ENCODE results near the gene NMRK2. TPM values are rescaled to one million over a fixed set of nuclear protein-coding genes. Genes with fewer than 3 reads are reported as not detected.

Gene NMRK2
- total and polyA plus RNA-seq, 2 donors (not counting 1 experiment from before 2014, with no cell fraction given): not detected

DNA sequence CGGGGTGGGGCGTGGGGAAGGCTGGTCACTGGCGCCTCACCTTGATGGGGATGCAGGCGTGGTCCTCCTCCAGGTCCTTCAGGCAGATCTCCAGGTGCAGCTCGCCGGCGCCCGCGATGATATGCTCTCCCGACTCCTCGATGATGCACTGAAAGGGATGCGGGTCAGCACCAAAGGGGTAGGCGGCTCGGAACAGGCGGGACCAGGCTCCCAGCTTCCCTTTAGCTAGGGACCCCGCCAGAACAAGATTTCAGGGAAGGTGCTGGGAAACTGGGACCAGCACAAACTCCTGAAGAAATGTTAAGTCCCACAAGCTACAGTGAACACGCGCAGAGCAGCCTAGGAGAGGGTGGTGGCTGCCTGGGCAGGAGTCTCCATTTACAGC is 46.4 kb downstream of the NMRK2 start:
- Histone ChIP-seq H3K4me3 (ENCODE audit: control extremely low read depth in 1 of 5, extremely low read depth in 1 of 5, insufficient read depth in 1 of 5, low read depth in 2 of 5, low read length in 4 of 5) (no peak overlapping the region), H3K36me3 (replicated peaks in 1 of 2; ENCODE audit: control extremely low read depth in 1 of 2, control insufficient read depth in 1 of 2, extremely low read depth in 1 of 2, insufficient read depth in 2 of 2, low read length in 1 of 2) (peaks cover 3 to 90% of the 10 kb centered on the region in 2 experiments), H3K9me3 (ENCODE audit: control extremely low read depth in 1 of 3, control insufficient read depth in 2 of 3, insufficient read depth in 1 of 3, low read length in 2 of 3) (peaks cover 0 to 4% (median 0%) of the 10 kb centered on the region in 3 donors), H3K27ac (ENCODE audit: low read length in 2 of 2) (no peak overlapping the region), H2AFZ (ENCODE audit: insufficient read depth, low read depth, low read length, poor library complexity, severe bottlenecking) (no peak overlapping the region), H3K9ac (ENCODE audit: low read length) (no peak overlapping the region), H3K4me2 (replicated peaks; ENCODE audit: low read depth, low read length, poor library complexity, severe bottlenecking) (no peak overlapping the region), H4K20me1 (ENCODE audit: control insufficient read depth, insufficient read depth, low read length, poor library complexity, severe bottlenecking) (peaks cover 94% of the 10 kb centered on the region), H3K27me3 (replicated peaks in 1 of 4; ENCODE audit: control extremely low read depth in 1 of 4, control insufficient read depth in 3 of 4, insufficient read depth in 4 of 4, low read length in 3 of 4) (no peaks in the 10 kb centered on the region), H3K79me2 (ENCODE audit: control insufficient read depth, insufficient read depth, low read length) (peaks cover 33% of the 10 kb centered on the region), H3K4me1 (ENCODE audit: control insufficient read depth in 2 of 2, insufficient read depth in 2 of 2, low read length in 2 of 2) (peaks cover 9 to 13% of the 10 kb centered on the region in 2 donors)
- Mint-ChIP-seq H3K27me3 (no peaks in the 10 kb centered on the region), H3K4me1 (peaks cover 24% of the 10 kb centered on the region), H3K9me3 (ENCODE audit: insufficient read depth) (no peaks in the 10 kb centered on the region), H3K27ac (no peak overlapping the region), H3K4me3 (no peak overlapping the region)
- DNase-seq (peak; percentile 35), ATAC-seq (ENCODE audit: low read depth) (no peak)
- ChIA-PET POLR2A (interaction anchor here (0.6 kb wide), 1 partner anchor 253 kb away, joined by 7 read pairs; no protein-coding TSS in a partner anchor), CTCF (no interaction called here)
- no peak for TF ChIP-seq EZH2 (IDR thresholded peaks at IDR 0.05; ENCODE audit: borderline replicate concordance, insufficient read depth, low read depth, low read length, poor library complexity, severe bottlenecking)
- TF ChIP-seq, protein P1, sequence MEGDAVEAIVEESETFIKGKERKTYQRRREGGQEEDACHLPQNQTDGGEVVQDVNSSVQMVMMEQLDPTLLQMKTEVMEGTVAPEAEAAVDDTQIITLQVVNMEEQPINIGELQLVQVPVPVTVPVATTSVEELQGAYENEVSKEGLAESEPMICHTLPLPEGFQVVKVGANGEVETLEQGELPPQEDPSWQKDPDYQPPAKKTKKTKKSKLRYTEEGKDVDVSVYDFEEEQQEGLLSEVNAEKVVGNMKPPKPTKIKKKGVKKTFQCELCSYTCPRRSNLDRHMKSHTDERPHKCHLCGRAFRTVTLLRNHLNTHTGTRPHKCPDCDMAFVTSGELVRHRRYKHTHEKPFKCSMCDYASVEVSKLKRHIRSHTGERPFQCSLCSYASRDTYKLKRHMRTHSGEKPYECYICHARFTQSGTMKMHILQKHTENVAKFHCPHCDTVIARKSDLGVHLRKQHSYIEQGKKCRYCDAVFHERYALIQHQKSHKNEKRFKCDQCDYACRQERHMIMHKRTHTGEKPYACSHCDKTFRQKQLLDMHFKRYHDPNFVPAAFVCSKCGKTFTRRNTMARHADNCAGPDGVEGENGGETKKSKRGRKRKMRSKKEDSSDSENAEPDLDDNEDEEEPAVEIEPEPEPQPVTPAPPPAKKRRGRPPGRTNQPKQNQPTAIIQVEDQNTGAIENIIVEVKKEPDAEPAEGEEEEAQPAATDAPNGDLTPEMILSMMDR (IDR thresholded peaks at IDR 0.05): no peak
- intact Hi-C loops (cut with micrococcal nuclease): no loop called here
- WGBS (ENCODE audit: insufficient coverage): 99% methylated on average over 16 of the region's 18 CpGs

GRCh38 chr19:3979674-3980352 is 46.9 kb downstream of the NMRK2 start:
- intact Hi-C loops (cut with micrococcal nuclease): no loop called here
- ChIA-PET POLR2A (no interaction called here), CTCF (no interaction called here)
- Histone ChIP-seq H3K27ac (ENCODE audit: low read length in 2 of 2) (no peak overlapping the region), H3K9ac (ENCODE audit: low read length) (no peak overlapping the region), H3K27me3 (replicated peaks in 1 of 4; ENCODE audit: control extremely low read depth in 1 of 4, control insufficient read depth in 3 of 4, insufficient read depth in 4 of 4, low read length in 3 of 4) (no peaks in the 10 kb centered on the region), H3K4me2 (replicated peaks; ENCODE audit: low read depth, low read length, poor library complexity, severe bottlenecking) (no peak overlapping the region), H3K79me2 (ENCODE audit: control insufficient read depth, insufficient read depth, low read length) (peaks cover 38% of the 10 kb centered on the region), H2AFZ (ENCODE audit: insufficient read depth, low read depth, low read length, poor library complexity, severe bottlenecking) (no peak overlapping the region), H4K20me1 (ENCODE audit: control insufficient read depth, insufficient read depth, low read length, poor library complexity, severe bottlenecking) (peaks cover 99% of the 10 kb centered on the region), H3K9me3 (ENCODE audit: control extremely low read depth in 1 of 3, control insufficient read depth in 2 of 3, insufficient read depth in 1 of 3, low read length in 2 of 3) (peaks cover 0 to 4% (median 0%) of the 10 kb centered on the region in 3 donors), H3K4me1 (ENCODE audit: control insufficient read depth in 2 of 2, insufficient read depth in 2 of 2, low read length in 2 of 2) (peaks cover 10 to 17% of the 10 kb centered on the region in 2 donors), H3K36me3 (replicated peaks in 1 of 2; ENCODE audit: control extremely low read depth in 1 of 2, control insufficient read depth in 1 of 2, extremely low read depth in 1 of 2, insufficient read depth in 2 of 2, low read length in 1 of 2) (peaks cover 3 to 91% of the 10 kb centered on the region in 2 experiments), H3K4me3 (ENCODE audit: control extremely low read depth in 1 of 5, extremely low read depth in 1 of 5, insufficient read depth in 1 of 5, low read depth in 2 of 5, low read length in 4 of 5) (no peak overlapping the region)
- no peak overlapping the region for H3K4me3 Mint-ChIP-seq
- WGBS (ENCODE audit: insufficient coverage): 96% methylated on average over 25 of the region's 25 CpGs
- H3K9me3 Mint-ChIP-seq (ENCODE audit: insufficient read depth): no peaks in the 10 kb centered on the region
- ATAC-seq (ENCODE audit: low read depth) (no peak), DNase-seq (peak; percentile 36)
- no peak for TF ChIP-seq EZH2 (IDR thresholded peaks at IDR 0.05; ENCODE audit: borderline replicate concordance, insufficient read depth, low read depth, low read length, poor library complexity, severe bottlenecking)
- peaks cover 29% of the 10 kb centered on the region for H3K4me1 Mint-ChIP-seq
- H3K27ac Mint-ChIP-seq: no peak overlapping the region
- H3K27me3 Mint-ChIP-seq: no peaks in the 10 kb centered on the region
